B cell (primary cell): ENCODE results near the gene NAIF1. TPM values are rescaled to one million over a fixed set of nuclear protein-coding genes. Genes with fewer than 3 reads are reported as not detected.

Experiments
- ATAC-seq: fragments of 200-7000 bp; cut with Tn5 transposase; one replicate; pipeline ENCODE4 v1.10.0; 2021; ENCODE audit warnings: low read depth, mild to moderate bottlenecking, moderate number of reproducible peaks, moderate library complexity
- CTCF ChIA-PET: fragments of 350-600 bp; sonication (Branson Sonifier 250); formaldehyde crosslinking; loops from one replicate; lab custom pipeline; 2021; ENCODE audit warnings: antibody characterized with exemption, inconsistent platforms; lab: Charles Lee
- POLR2A ChIA-PET: fragments of 350-600 bp; sonication (Branson Sonifier 250); formaldehyde crosslinking; loops from one replicate; lab custom pipeline; 2021; ENCODE audit warnings: antibody characterized with exemption; lab: Charles Lee
- DNase-seq: peaks from one replicate; pipeline ENCODE4 v3.0.0; 2013
- H2AFZ ChIP-seq: 2 replicates; pipeline ENCODE4 v1.6.1; 2012; ENCODE audit warnings: mild to moderate bottlenecking, low read depth, low read length; ENCODE audit not compliant: insufficient read depth, poor library complexity, severe bottlenecking
- H3K27ac ChIP-seq, 2 donors: 1 replicate in 1 of 2; 2 replicates in 1 of 2; pipeline ENCODE4 v1.5.1; 2012 to 2013; ENCODE audit warnings: low read length in 2 of 2, mild to moderate bottlenecking in 2 of 2, moderate library complexity in 1 of 2
- H3K27me3 ChIP-seq, 4 experiments: fragments of 200-600 bp in 1 of 4; sonication (generic) in 1 of 4; replicated peaks in 1 of 4; 1 replicate in 2 of 4; 2 replicates in 2 of 4; pipeline versions ENCODE4 v1.6.1 to v1.7.0; 2013 to 2016; ENCODE audit warnings: low read length in 3 of 4, mild to moderate bottlenecking in 2 of 4, mixed read lengths in 1 of 4, moderate library complexity in 1 of 4; ENCODE audit not compliant: insufficient read depth in 4 of 4, control insufficient read depth in 3 of 4; ENCODE audit errors: control extremely low read depth in 1 of 4
- H3K36me3 ChIP-seq, 2 experiments: replicated peaks in 1 of 2; 1 replicate in 1 of 2; 2 replicates in 1 of 2; pipeline versions ENCODE4 v1.6.1 to v1.7.1; 2013; ENCODE audit warnings: low read length in 1 of 2; ENCODE audit not compliant: insufficient read depth in 2 of 2, control insufficient read depth in 1 of 2; ENCODE audit errors: control extremely low read depth in 1 of 2, extremely low read depth in 1 of 2
- H3K4me1 ChIP-seq, 2 donors: fragments of 200-600 bp in 1 of 2; sonication (generic) in 1 of 2; 1 replicate in 1 of 2; 2 replicates in 1 of 2; pipeline versions ENCODE4 v1.5.1 to v1.6.1; 2013 to 2017; ENCODE audit warnings: low read length in 2 of 2; ENCODE audit not compliant: control insufficient read depth in 2 of 2, insufficient read depth in 2 of 2
- H3K4me2 ChIP-seq: replicated peaks from 2 replicates; pipeline ENCODE3; 2012; ENCODE audit warnings: mild to moderate bottlenecking, low read depth, low read length; ENCODE audit not compliant: poor library complexity, severe bottlenecking
- H3K4me3 ChIP-seq, 5 experiments: fragments of 200-600 bp in 1 of 5; sonication (generic) in 1 of 5; 1 replicate in 3 of 5; 2 replicates in 2 of 5; pipeline versions ENCODE4 v1.5.1 to v1.7.0; 2011 to 2016; ENCODE audit warnings: low read length in 4 of 5, mild to moderate bottlenecking in 4 of 5, low read depth in 2 of 5, control low read depth in 1 of 5, moderate library complexity in 1 of 5; ENCODE audit not compliant: insufficient read depth in 1 of 5; ENCODE audit errors: control extremely low read depth in 1 of 5, extremely low read depth in 1 of 5
- H3K79me2 ChIP-seq: fragments of 200-600 bp; sonication (generic); one replicate; pipeline ENCODE4 v1.6.0; 2016; ENCODE audit warnings: low read length; ENCODE audit not compliant: control insufficient read depth, insufficient read depth
- H3K9ac ChIP-seq: fragments of 200-600 bp; sonication (generic); 2 replicates; pipeline ENCODE4 v1.6.1; 2017; ENCODE audit warnings: mild to moderate bottlenecking, low read length, moderate library complexity
- H3K9me3 ChIP-seq, 3 donors: one replicate each; pipeline versions ENCODE4 v1.6.1 to v1.7.1; 2013; ENCODE audit warnings: low read length in 2 of 3; ENCODE audit not compliant: control insufficient read depth in 2 of 3, insufficient read depth in 1 of 3; ENCODE audit errors: control extremely low read depth in 1 of 3
- H4K20me1 ChIP-seq: 2 replicates; pipeline ENCODE4 v1.6.0; 2012; ENCODE audit warnings: mild to moderate bottlenecking, low read length; ENCODE audit not compliant: insufficient read depth, control insufficient read depth, poor library complexity, severe bottlenecking
- H3K27ac Mint-ChIP-seq: one replicate; pipeline ENCODE4 v1.8.0; 2021; ENCODE audit warnings: mixed read lengths
- H3K27me3 Mint-ChIP-seq: one replicate; pipeline ENCODE4 v1.8.0; 2021; ENCODE audit warnings: mixed read lengths
- H3K4me1 Mint-ChIP-seq: one replicate; pipeline ENCODE4 v1.8.0; 2021; ENCODE audit warnings: mixed read lengths
- H3K4me3 Mint-ChIP-seq: one replicate; pipeline ENCODE4 v1.8.0; 2021; ENCODE audit warnings: mixed read lengths
- H3K9me3 Mint-ChIP-seq: one replicate; pipeline ENCODE4 v1.8.0; 2022; ENCODE audit warnings: mixed read lengths; ENCODE audit not compliant: insufficient read depth
- CTCF ChIP-seq: fragments of 200-600 bp; IDR thresholded peaks from one replicate; pipeline ENCODE4 v1.8.0; 2022; ENCODE audit warnings: antibody characterized with exemption, mild to moderate bottlenecking
- EZH2 ChIP-seq: IDR thresholded peaks from 2 replicates; pipeline ENCODE4 v1.6.1; 2012; ENCODE audit warnings: borderline replicate concordance, low read depth, mild to moderate bottlenecking, moderate library complexity, low read length; ENCODE audit not compliant: insufficient read depth, poor library complexity, severe bottlenecking
- WGBS: methylation state at CpG from one replicate; pipeline ENCODE4 v1.1.5; 2013; ENCODE audit warnings: missing lambda C conversion rate; ENCODE audit not compliant: insufficient coverage; 5-methylcytosine and 5-hydroxymethylcytosine counted together
- intact Hi-C: fragments of 100-400 bp; cut with micrococcal nuclease; formaldehyde crosslinking; loops from one replicate; pipeline ENCODE4 v1.10.0; 2022
- polyA plus RNA-seq: library from polyadenylated mRNA; depleted of rRNA; stranded (reverse); fragments of >200 nt; gene quantifications from 2 replicates; pipeline ENCODE4 v1.2.3, GENCODE V29; 2012
- total RNA-seq, 2 donors: library from RNA; stranded (reverse); fragments of 120-200 nt in 1 of 2; gene quantifications; 1 replicate in 1 of 2; 2 replicates in 1 of 2; pipeline versions ENCODE4 v1.2.3 to v1.2.4, GENCODE V29; 2013 to 2022

Gene NAIF1
- total and polyA plus RNA-seq, 2 donors (not counting 1 experiment from before 2014, with no cell fraction given): 11.4 to 16.6 TPM

- Histone ChIP-seq H3K79me2 (peaks cover 11% of the 10 kb centered on the region), H3K36me3 (no peaks in the 10 kb centered on the region), H4K20me1 (no peaks in the 10 kb centered on the region), H3K4me2 (no peak overlapping the region), H3K9me3 (no peaks in the 10 kb centered on the region), H2AFZ (no peak overlapping the region), H3K4me1 (peaks cover 27% of the 10 kb centered on the region in 2 donors), H3K27me3 (no peaks in the 10 kb centered on the region), H3K9ac (no peak overlapping the region), H3K27ac (no peak overlapping the region), H3K4me3 (no peak overlapping the region)
- 100% methylated on average over 1 of the region's 8 CpGs for WGBS
- no peak for ATAC-seq
- peaks cover 23% of the 10 kb centered on the region for H3K4me1 Mint-ChIP-seq
- no peak overlapping the region for H3K27ac Mint-ChIP-seq
- no peak for DNase-seq
- ChIA-PET POLR2A (no interaction called here), CTCF (interaction anchor here (0.6 to 0.9 kb wide), 3 partner anchors 22 to 117 kb away, joined by 3 to 4 read pairs (median 3); no protein-coding TSS in a partner anchor)
- intact Hi-C loops: no loop called here
- no peaks in the 10 kb centered on the region for H3K9me3 Mint-ChIP-seq
- TF ChIP-seq CTCF: no peak
- no peak for TF ChIP-seq EZH2
- no peaks in the 10 kb centered on the region for H3K27me3 Mint-ChIP-seq
- no peak overlapping the region for H3K4me3 Mint-ChIP-seq
Measured at GRCh38 chr9:128057724-128058409, 9.3 kb downstream of the NAIF1 start.
